Measurements from ENCODE around the gene CACNA2D3. TPM values are rescaled to one million over a fixed set of nuclear protein-coding genes. Genes with fewer than 3 reads are reported as not detected.

CACNA2D3 gene
- total and polyA plus RNA-seq, 4 donors = 0.06 to 0.37 (median 0.08) TPM; not detected in 1

DNA sequence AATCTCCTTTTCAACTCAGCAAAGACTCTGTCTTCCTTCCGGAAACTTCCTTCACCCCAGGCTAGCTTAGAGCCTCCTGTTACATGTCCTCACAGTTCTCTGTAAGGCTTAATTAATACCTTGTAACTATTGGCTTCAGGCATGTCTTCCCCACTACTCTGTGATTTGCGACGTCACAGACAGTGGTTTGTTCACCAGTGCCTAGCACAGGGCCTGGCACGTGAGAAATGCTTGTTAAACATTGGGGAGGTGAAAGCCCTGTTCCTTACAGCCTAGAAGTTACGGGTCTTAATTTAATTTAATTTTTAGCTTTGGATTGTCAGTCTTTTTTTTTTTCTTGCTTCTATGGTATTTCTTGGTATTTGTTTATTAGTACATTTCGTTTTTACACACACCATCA is 36.4 kb upstream of the CACNA2D3 start:
- H3K27ac ChIP-seq (ENCODE audit: low read depth in 1 of 2, low read length in 2 of 2) = no peak overlapping the region
- H3K4me1 ChIP-seq (ENCODE audit: control insufficient read depth in 4 of 4, insufficient read depth in 4 of 4, low read length in 3 of 4) = peaks cover 0 to 4% (median 1%) of the 10 kb centered on the region in 4 donors
- H3K36me3 ChIP-seq (ENCODE audit: control insufficient read depth in 4 of 4, insufficient read depth in 3 of 4, low read depth in 1 of 4, low read length in 3 of 4) = no peaks in the 10 kb centered on the region
- H3K4me3 ChIP-seq (ENCODE audit: low read depth in 1 of 3, low read length in 3 of 3) = no peak overlapping the region
- 87% methylated on average over 6 of the region's 6 CpGs for WGBS
- no peak overlapping the region for H3K9ac ChIP-seq (ENCODE audit: low read depth in 1 of 2, low read length in 2 of 2)
- H3K27me3 ChIP-seq (ENCODE audit: control insufficient read depth in 4 of 4, insufficient read depth in 4 of 4, low read length in 3 of 4) = peaks cover 0 to 5% (median 0%) of the 10 kb centered on the region in 4 donors
- no peaks in the 10 kb centered on the region for H3K9me3 ChIP-seq (ENCODE audit: control insufficient read depth in 4 of 4, low read length in 3 of 4)
- no peak for TF ChIP-seq EGR1 (IDR thresholded peaks at IDR 0.05; ENCODE audit: low read depth in 2 of 2)
- TF ChIP-seq TAF1 (conservative IDR thresholded peaks at IDR 0.05) = no peak
- TF ChIP-seq, protein P1, sequence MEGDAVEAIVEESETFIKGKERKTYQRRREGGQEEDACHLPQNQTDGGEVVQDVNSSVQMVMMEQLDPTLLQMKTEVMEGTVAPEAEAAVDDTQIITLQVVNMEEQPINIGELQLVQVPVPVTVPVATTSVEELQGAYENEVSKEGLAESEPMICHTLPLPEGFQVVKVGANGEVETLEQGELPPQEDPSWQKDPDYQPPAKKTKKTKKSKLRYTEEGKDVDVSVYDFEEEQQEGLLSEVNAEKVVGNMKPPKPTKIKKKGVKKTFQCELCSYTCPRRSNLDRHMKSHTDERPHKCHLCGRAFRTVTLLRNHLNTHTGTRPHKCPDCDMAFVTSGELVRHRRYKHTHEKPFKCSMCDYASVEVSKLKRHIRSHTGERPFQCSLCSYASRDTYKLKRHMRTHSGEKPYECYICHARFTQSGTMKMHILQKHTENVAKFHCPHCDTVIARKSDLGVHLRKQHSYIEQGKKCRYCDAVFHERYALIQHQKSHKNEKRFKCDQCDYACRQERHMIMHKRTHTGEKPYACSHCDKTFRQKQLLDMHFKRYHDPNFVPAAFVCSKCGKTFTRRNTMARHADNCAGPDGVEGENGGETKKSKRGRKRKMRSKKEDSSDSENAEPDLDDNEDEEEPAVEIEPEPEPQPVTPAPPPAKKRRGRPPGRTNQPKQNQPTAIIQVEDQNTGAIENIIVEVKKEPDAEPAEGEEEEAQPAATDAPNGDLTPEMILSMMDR (IDR thresholded peaks at IDR 0.05; ENCODE audit: low read depth, low read length, missing input control) = no peak
- TF ChIP-seq NR2F2 (IDR thresholded peaks at IDR 0.05) = no peak
- TF ChIP-seq, protein P2, sequence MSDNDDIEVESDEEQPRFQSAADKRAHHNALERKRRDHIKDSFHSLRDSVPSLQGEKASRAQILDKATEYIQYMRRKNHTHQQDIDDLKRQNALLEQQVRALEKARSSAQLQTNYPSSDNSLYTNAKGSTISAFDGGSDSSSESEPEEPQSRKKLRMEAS (IDR thresholded peaks at IDR 0.05) = no peak
- TF ChIP-seq RAD21 (IDR thresholded peaks at IDR 0.05) = no peak
- no peak for TF ChIP-seq HNF4A (conservative IDR thresholded peaks at IDR 0.05)
- TF ChIP-seq HNF4G (IDR thresholded peaks at IDR 0.05) = no peak
- no peak for TF ChIP-seq SP1 (IDR thresholded peaks at IDR 0.05)
- no peak for TF ChIP-seq FOXA2 (IDR thresholded peaks at IDR 0.05)
- no peak for TF ChIP-seq YY1 (IDR thresholded peaks at IDR 0.05)
- TF ChIP-seq GABPA (IDR thresholded peaks at IDR 0.05 in 1 of 2, conservative IDR thresholded peaks at IDR 0.05 in 1 of 2) = no peak
- TF ChIP-seq FOXA1 (IDR thresholded peaks at IDR 0.05) = no peak
- TF ChIP-seq, protein P3, sequence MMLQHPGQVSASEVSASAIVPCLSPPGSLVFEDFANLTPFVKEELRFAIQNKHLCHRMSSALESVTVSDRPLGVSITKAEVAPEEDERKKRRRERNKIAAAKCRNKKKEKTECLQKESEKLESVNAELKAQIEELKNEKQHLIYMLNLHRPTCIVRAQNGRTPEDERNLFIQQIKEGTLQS (IDR thresholded peaks at IDR 0.05) = no peak
- no peak for TF ChIP-seq RXRA (IDR thresholded peaks at IDR 0.05)
- TF ChIP-seq, protein P4, sequence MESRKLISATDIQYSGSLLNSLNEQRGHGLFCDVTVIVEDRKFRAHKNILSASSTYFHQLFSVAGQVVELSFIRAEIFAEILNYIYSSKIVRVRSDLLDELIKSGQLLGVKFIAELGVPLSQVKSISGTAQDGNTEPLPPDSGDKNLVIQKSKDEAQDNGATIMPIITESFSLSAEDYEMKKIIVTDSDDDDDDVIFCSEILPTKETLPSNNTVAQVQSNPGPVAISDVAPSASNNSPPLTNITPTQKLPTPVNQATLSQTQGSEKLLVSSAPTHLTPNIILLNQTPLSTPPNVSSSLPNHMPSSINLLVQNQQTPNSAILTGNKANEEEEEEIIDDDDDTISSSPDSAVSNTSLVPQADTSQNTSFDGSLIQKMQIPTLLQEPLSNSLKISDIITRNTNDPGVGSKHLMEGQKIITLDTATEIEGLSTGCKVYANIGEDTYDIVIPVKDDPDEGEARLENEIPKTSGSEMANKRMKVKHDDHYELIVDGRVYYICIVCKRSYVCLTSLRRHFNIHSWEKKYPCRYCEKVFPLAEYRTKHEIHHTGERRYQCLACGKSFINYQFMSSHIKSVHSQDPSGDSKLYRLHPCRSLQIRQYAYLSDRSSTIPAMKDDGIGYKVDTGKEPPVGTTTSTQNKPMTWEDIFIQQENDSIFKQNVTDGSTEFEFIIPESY (IDR thresholded peaks at IDR 0.05) = no peak
- no peak for TF ChIP-seq JUND (IDR thresholded peaks at IDR 0.05)
- TF ChIP-seq, protein P5, sequence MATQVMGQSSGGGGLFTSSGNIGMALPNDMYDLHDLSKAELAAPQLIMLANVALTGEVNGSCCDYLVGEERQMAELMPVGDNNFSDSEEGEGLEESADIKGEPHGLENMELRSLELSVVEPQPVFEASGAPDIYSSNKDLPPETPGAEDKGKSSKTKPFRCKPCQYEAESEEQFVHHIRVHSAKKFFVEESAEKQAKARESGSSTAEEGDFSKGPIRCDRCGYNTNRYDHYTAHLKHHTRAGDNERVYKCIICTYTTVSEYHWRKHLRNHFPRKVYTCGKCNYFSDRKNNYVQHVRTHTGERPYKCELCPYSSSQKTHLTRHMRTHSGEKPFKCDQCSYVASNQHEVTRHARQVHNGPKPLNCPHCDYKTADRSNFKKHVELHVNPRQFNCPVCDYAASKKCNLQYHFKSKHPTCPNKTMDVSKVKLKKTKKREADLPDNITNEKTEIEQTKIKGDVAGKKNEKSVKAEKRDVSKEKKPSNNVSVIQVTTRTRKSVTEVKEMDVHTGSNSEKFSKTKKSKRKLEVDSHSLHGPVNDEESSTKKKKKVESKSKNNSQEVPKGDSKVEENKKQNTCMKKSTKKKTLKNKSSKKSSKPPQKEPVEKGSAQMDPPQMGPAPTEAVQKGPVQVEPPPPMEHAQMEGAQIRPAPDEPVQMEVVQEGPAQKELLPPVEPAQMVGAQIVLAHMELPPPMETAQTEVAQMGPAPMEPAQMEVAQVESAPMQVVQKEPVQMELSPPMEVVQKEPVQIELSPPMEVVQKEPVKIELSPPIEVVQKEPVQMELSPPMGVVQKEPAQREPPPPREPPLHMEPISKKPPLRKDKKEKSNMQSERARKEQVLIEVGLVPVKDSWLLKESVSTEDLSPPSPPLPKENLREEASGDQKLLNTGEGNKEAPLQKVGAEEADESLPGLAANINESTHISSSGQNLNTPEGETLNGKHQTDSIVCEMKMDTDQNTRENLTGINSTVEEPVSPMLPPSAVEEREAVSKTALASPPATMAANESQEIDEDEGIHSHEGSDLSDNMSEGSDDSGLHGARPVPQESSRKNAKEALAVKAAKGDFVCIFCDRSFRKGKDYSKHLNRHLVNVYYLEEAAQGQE (IDR thresholded peaks at IDR 0.05) = no peak
- DNase-seq (ENCODE audit: low spot score) = no peak
